AG20443 (cell line): ENCODE data around the gene PCDHA6.
A peak's percentile ranks its signal among the peaks of the same experiment; 100 is the strongest.
"Not testable (repeated sequence)": the region's sequence is repeated elsewhere in the genome, so short reads cannot be mapped to it uniquely, and the experiment has no call there.

Experiments used
- DNase-seq: peaks from one replicate; pipeline ENCODE4 v3.0.0; 2012; ENCODE audit warnings: low spot score, mixed read lengths

PCDHA6 gene, protein sequence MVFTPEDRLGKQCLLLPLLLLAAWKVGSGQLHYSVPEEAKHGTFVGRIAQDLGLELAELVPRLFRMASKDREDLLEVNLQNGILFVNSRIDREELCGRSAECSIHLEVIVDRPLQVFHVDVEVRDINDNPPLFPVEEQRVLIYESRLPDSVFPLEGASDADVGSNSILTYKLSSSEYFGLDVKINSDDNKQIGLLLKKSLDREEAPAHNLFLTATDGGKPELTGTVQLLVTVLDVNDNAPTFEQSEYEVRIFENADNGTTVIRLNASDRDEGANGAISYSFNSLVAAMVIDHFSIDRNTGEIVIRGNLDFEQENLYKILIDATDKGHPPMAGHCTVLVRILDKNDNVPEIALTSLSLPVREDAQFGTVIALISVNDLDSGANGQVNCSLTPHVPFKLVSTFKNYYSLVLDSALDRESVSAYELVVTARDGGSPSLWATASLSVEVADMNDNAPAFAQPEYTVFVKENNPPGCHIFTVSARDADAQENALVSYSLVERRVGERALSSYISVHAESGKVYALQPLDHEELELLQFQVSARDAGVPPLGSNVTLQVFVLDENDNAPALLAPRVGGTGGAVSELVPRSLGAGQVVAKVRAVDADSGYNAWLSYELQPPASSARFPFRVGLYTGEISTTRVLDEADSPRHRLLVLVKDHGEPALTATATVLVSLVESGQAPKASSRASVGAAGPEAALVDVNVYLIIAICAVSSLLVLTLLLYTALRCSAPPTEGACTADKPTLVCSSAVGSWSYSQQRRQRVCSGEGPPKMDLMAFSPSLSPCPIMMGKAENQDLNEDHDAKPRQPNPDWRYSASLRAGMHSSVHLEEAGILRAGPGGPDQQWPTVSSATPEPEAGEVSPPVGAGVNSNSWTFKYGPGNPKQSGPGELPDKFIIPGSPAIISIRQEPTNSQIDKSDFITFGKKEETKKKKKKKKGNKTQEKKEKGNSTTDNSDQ

DNA sequence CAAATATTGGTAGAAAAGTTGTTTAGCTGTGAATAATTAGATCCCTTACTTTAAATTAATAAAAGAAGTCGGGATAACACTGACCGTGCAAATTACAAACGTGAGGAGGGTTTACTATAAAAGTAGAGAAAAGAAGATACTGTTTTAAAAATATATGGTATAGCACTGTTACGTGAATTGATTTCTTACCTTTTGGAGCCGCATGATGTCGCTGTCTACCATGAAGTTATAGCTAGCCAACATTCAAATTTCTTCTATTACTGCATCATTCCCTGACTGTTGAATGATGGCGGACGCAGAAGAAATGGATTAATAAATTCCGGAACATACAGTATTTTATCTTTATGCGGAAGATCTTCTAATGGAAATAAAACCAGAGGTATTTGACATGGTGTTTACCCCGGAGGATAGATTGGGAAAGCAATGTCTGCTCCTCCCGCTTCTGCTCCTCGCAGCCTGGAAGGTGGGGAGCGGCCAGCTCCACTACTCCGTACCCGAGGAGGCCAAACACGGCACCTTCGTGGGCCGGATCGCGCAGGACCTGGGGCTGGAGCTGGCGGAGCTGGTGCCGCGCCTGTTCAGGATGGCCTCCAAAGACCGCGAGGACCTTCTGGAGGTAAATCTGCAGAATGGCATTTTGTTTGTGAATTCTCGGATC, at the start of gene PCDHA6:
TSS of gene PCDHA6 (plus strand) at position 257 of the 658 bp plus-strand sequence. CDS start at position 389, 132 bp downstream.
- DNase-seq: no peak

DNA sequence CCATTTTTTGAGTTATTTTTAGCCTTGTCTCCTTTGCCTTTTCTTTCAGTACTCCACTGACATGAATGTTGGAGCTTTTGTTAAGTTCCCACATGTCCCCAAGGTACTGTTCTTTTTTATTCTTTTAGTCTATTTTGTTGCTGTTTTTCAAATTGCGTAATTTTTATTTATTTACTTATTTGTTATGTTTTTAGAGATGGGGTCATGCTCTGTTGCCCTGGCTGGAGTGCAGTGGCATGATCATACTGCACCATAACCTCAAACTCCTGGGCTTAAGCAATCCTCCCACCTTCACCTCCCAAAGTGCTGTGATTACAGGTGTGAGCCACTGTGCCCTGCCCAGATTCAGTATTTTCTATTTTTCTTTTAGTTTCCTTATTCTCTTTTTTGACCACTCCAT, 47.2 kb upstream of the PCDHA6 start:
- no peak for DNase-seq

DNA sequence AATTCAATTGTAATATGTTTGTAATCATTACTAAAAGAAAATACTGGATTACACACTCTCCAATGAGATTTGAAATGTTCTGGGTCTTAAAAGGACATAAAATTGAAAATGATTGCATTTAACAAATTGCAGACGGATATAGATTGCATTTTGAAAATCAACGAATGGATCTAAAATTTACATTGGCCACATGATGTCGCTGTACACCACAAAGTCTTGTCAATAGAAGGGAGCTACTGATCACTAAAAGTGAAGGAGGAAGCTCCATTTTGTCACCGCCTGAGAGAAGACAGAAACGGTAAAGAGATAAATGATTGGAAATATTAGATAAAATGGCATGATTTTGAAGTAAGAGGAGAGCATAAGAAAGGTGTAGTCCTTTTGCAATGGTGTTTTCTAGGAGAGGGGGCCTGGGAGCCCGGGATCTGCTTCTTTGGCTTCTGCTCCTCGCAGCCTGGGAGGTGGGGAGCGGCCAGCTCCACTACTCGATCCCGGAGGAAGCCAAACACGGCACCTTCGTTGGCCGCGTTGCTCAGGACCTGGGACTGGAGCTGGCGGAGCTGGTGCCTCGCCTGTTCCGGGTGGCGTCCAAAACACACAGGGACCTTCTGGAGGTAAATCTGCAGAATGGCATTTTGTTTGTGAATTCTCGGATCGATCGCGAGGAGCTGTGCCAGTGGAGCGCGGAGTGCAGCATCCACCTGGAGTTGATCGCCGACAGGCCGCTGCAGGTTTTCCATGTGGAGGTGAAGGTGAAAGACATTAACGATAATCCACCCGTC, 41.7 kb upstream of the PCDHA6 start, which contains the start of gene PCDHA1:
TSS of gene PCDHA1 (plus strand) at position 236 of the 782 bp plus-strand sequence.
- DNase-seq: no peak

DNA sequence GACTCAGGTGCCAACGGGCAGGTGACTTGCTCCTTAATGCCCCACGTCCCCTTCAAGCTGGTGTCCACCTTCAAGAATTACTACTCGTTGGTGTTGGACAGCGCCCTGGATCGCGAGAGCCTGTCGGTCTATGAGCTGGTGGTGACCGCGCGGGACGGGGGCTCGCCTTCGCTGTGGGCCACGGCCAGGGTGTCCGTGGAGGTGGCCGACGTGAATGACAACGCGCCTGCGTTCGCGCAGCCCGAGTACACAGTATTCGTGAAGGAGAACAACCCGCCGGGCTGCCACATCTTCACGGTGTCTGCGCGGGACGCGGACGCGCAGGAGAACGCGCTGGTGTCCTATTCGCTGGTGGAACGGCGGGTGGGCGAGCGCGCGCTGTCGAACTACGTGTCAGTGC, 40.3 kb upstream of the PCDHA6 start:
- not testable (repeated sequence) for DNase-seq

GRCh38 chr5:140787849-140788504, 39.8 kb upstream of the PCDHA6 start:
- DNase-seq: not testable (repeated sequence)

- no peak for DNase-seq
These were observed 36.7 kb upstream of the PCDHA6 start for GRCh38 chr5:140791089-140791488.

DNA sequence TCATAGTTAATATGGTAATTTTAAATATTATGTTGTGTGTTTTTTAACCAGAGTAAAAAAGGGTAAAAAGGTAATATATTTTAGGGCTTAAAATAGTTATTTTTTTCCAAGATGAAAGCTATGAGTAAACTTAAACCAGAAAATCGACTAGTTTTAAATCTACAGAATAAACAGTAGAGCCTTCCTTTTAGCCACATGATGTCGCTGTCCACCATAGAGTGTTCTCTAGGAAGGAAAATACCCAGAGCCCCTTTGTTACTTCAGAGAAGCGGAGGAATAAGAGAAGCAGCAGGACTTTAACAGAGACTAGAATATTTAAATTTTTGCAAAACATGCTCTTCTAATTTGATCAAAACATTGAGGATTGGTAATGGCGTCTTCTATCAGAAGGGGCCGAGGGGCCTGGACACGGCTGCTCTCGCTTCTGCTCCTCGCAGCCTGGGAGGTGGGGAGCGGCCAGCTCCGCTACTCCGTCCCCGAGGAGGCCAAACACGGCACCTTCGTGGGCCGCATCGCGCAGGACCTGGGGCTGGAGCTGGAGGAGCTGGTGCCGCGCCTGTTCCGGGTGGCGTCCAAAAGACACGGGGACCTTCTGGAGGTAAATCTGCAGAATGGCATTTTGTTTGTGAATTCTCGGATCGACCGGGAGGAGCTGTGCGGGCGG, 33.0 kb upstream of the PCDHA6 start, which contains the start of gene PCDHA2:
TSS of gene PCDHA2 (plus strand) at position 258 of the 664 bp plus-strand sequence.
- no peak for DNase-seq

GRCh38 chr5:140795259-140795641, 32.5 kb upstream of the PCDHA6 start:
- DNase-seq: peak; percentile 16

GRCh38 chr5:140796072-140796717, 31.6 kb upstream of the PCDHA6 start:
- DNase-seq: not testable (repeated sequence)

GRCh38 chr5:140796718-140797095, 31.1 kb upstream of the PCDHA6 start:
- DNase-seq: no peak

DNA sequence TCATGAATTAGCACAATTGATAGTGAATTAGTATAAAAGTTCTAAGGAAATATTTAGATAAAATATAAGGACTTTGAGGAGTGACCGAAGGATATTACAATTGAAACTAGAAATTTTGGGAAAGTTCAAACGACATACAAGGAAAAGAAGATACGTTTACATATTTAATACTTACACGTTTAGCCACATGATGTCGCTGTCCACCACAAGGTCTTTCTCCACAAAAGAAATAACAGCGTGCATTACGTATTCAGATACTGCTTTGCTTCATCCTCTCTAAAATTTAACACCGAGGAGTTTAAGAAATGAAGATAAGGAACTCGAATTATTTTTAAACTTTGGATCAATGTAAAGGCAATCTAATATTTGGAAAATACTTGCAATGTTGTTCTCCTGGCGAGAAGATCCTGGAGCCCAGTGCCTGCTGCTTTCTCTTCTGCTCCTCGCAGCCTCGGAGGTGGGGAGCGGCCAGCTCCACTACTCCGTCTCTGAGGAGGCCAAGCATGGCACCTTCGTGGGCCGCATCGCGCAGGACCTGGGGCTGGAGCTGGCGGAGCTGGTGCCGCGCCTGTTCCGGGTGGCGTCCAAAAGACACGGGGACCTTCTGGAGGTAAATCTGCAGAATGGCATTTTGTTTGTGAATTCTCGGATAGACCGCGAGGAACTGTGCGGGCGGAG, 26.8 kb upstream of the PCDHA6 start, which contains the start of gene PCDHA3:
TSS of gene PCDHA3 (plus strand) at position 242 of the 678 bp plus-strand sequence.
- DNase-seq: no peak

DNA sequence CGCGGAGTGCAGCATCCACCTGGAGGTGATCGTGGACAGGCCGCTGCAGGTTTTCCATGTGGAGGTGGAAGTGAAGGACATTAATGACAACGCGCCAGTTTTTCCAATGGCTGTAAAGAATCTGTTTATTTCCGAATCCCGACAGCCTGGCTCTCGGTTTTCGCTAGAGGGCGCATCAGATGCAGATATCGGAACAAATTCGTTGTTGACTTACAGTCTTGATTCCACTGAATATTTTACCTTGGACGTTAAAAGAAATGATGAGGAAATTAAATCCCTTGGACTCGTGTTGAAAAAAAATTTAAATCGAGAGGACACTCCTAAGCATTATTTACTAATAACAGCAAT, 26.3 kb upstream of the PCDHA6 start:
- no peak for DNase-seq

DNA sequence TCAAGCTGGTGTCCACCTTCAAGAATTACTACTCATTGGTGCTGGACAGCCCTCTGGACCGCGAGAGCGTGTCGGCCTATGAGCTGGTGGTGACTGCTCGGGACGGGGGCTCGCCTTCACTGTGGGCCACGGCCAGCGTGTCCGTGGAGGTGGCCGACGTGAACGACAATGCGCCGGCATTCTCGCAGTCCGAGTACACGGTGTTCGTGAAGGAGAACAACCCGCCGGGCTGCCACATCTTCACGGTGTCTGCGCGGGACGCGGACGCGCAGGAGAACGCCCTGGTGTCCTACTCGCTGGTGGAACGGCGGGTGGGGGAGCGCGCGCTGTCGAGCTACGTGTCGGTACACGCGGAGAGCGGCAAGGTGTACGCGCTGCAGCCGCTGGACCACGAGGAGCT, 25.4 kb upstream of the PCDHA6 start:
- not testable (repeated sequence) for DNase-seq

DNA sequence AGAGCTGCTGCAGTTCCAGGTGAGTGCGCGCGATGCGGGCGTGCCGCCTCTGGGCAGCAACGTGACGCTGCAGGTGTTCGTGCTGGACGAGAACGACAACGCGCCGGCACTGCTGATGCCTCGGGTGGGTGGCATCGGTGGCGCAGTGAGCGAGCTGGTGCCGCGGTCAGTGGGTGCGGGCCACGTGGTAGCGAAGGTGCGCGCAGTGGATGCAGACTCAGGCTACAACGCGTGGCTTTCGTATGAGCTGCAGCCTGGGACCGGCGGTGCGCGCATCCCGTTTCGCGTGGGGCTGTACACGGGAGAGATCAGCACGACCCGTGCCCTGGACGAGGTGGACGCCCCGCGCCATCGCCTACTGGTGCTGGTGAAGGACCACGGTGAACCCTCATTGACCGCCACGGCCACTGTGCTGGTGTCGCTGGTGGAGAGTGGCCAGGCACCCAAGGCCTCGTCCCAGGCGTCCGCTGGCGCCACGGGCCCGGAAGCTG, 24.9 kb upstream of the PCDHA6 start:
- no peak for DNase-seq

- DNase-seq: no peak
These were observed 20.7 kb upstream of the PCDHA6 start, which contains the start of gene PCDHA4 for GRCh38 chr5:140806834-140807775. PCDHA4 (plus strand) TSS chr5:140807068.

DNA sequence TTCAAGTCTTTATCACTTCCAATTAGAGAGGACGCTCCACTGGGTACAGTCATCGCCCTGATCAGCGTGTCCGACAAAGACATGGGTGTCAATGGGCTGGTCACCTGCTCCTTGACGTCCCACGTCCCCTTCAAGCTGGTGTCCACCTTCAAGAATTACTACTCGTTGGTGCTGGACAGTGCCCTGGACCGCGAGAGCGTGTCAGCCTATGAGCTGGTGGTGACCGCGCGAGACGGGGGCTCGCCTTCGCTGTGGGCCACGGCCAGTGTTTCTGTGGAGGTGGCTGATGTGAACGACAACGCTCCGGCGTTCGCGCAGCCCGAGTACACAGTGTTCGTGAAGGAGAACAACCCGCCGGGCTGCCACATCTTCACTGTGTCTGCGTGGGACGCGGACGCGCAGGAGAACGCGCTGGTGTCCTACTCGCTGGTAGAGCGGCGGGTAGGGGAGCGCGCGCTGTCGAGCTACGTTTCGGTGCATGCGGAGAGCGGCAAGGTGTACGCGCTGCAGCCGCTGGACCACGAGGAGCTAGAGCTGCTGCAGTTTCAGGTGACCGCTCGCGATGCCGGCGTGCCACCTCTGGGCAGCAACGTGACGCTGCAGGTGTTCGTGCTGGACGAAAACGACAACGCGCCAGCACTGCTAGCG, 19.4 kb upstream of the PCDHA6 start:
- DNase-seq: not testable (repeated sequence)

DNA sequence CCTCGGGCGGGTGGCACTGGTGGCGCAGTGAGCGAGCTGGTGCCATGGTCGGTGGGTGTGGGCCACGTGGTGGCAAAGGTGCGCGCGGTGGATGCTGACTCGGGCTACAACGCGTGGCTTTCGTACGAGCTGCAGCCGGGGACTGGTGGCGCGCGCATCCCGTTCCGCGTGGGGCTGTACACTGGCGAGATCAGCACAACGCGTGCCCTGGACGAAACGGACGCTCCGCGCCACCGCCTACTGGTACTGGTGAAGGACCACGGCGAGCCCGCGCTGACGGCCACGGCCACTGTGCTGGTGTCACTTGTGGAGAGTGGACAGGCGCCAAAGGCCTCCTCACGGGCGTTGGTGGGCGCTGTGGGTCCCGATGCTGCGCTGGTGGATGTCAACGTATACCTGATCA, 18.9 kb upstream of the PCDHA6 start:
- no peak for DNase-seq
